Nephron (organoid): ENCODE results near the gene PIAS4.
"Not testable (repeated sequence)": the region's sequence is repeated elsewhere in the genome, so short reads cannot be mapped to it uniquely, and the experiment has no call there.

Experiments used
- H3K27ac Mint-ChIP-seq, 3 experiments: 2 replicates each; pipeline ENCODE4 v1.8.0; 2020; ENCODE audit warnings: mixed read lengths in 3 of 3, mild to moderate bottlenecking in 2 of 3, moderate library complexity in 1 of 3
- H3K27me3 Mint-ChIP-seq: 2 replicates; pipeline ENCODE4 v1.8.0; 2021; ENCODE audit warnings: low read depth, mild to moderate bottlenecking, moderate library complexity, mixed read lengths
- H3K36me3 Mint-ChIP-seq: 2 replicates; pipeline ENCODE4 v1.8.0; 2020; ENCODE audit warnings: low read depth, mixed read lengths
- H3K4me1 Mint-ChIP-seq: 2 replicates; pipeline ENCODE4 v1.8.0; 2020; ENCODE audit warnings: mixed read lengths
- H3K4me3 Mint-ChIP-seq, 3 experiments: 2 replicates each; pipeline ENCODE4 v1.8.0; 2020; ENCODE audit warnings: mild to moderate bottlenecking in 3 of 3, mixed read lengths in 3 of 3, moderate library complexity in 2 of 3
- H3K9me3 Mint-ChIP-seq: 2 replicates; pipeline ENCODE4 v1.8.0; 2020; ENCODE audit warnings: mixed read lengths
- CTCF ChIP-seq, 3 experiments: fragments of 200-600 bp; sonication (generic); IDR thresholded peaks; one replicate each; pipeline ENCODE4 v1.5.0; 2021; ENCODE audit warnings: antibody characterized with exemption in 3 of 3; ENCODE audit not compliant: unreplicated experiment in 3 of 3

Gene PIAS4

GRCh38 chr19:4010808-4011110, 3.2 kb downstream of the PIAS4 start:
- no peak for TF ChIP-seq CTCF (IDR thresholded peaks at IDR 0.05; ENCODE audit: unreplicated experiment in 3 of 3)
- H3K9me3 Mint-ChIP-seq, result no peaks in the 10 kb centered on the region
- no peaks in the 10 kb centered on the region for H3K27me3 Mint-ChIP-seq
- H3K4me1 Mint-ChIP-seq, result peaks cover 36% of the 10 kb centered on the region
- H3K36me3 Mint-ChIP-seq, result peaks cover 4% of the 10 kb centered on the region
- H3K27ac Mint-ChIP-seq, result peak overlapping the region; percentile 0 to 61 (median 28)
- H3K4me3 Mint-ChIP-seq, result peak overlapping the region; percentile 85 to 97 (median 96)

GRCh38 chr19:4011430-4011829, 3.9 kb downstream of the PIAS4 start:
- peak overlapping the region; percentile 22 to 97 (median 96) for H3K4me3 Mint-ChIP-seq
- H3K36me3 Mint-ChIP-seq, H3K9me3 Mint-ChIP-seq, H3K27me3 Mint-ChIP-seq: not testable (repeated sequence)
- peaks cover 38% of the 10 kb centered on the region for H3K4me1 Mint-ChIP-seq
- peak overlapping the region in 2 of 3 experiments; percentile 0 to 61 for H3K27ac Mint-ChIP-seq

- Mint-ChIP-seq H3K27me3 (no peaks in the 10 kb centered on the region), H3K27ac (peak overlapping the region in 2 of 3 experiments; percentile 48 to 83), H3K4me1 (peaks cover 38% of the 10 kb centered on the region), H3K36me3 (peaks cover 4% of the 10 kb centered on the region), H3K9me3 (no peaks in the 10 kb centered on the region), H3K4me3 (peak overlapping the region; percentile 31 to 55 (median 39))
- no peak for TF ChIP-seq CTCF (IDR thresholded peaks at IDR 0.05; ENCODE audit: unreplicated experiment in 3 of 3)
Measured at GRCh38 chr19:4012092-4012974, 4.8 kb downstream of the PIAS4 start.

- Mint-ChIP-seq H3K27me3 (no peaks in the 10 kb centered on the region), H3K4me1 (peaks cover 38% of the 10 kb centered on the region), H3K36me3 (peaks cover 5% of the 10 kb centered on the region), H3K9me3 (no peaks in the 10 kb centered on the region), H3K4me3 (no peak overlapping the region), H3K27ac (peak overlapping the region in 1 of 3 experiments; percentile 44)
- TF ChIP-seq CTCF (IDR thresholded peaks at IDR 0.05; ENCODE audit: unreplicated experiment in 3 of 3), result no peak
Measured at GRCh38 chr19:4012975-4013634, 5.6 kb downstream of the PIAS4 start.

- peaks cover 11% of the 10 kb centered on the region for H3K36me3 Mint-ChIP-seq
Measured at GRCh38 chr19:4013886-4014540, 6.5 kb downstream of the PIAS4 start.

More at GRCh38 chr19:4013886-4014540, 6.5 kb downstream of the PIAS4 start:
- no peaks in the 10 kb centered on the region for H3K9me3 Mint-ChIP-seq
- H3K4me1 Mint-ChIP-seq, result peaks cover 31% of the 10 kb centered on the region
- no peak overlapping the region for H3K4me3 Mint-ChIP-seq
- H3K27me3 Mint-ChIP-seq, result no peaks in the 10 kb centered on the region
- peak overlapping the region in 1 of 3 experiments; percentile 37 for H3K27ac Mint-ChIP-seq
- no peak for TF ChIP-seq CTCF (IDR thresholded peaks at IDR 0.05; ENCODE audit: unreplicated experiment in 3 of 3)
